ENCODE results near the gene TTC3. TPM values are rescaled to one million over a fixed set of nuclear protein-coding genes. Genes with fewer than 3 reads are reported as not detected.

Gene TTC3
- total and polyA plus RNA-seq, 2 of the 13 experiments (the other 11 are each of a cell fraction or from before 2014, with no cell fraction given): 55.7 to 108 TPM

GRCh38 chr21:37082856-37083528 lies 9.9 kb downstream of the TTC3 start (continued):
- TF ChIP-seq THRA (CRISPR knock-in tag; IDR thresholded peaks at IDR 0.05; ENCODE audit: borderline replicate concordance): no peak; the same call in 1 of the 2 replicates
- TF ChIP-seq HBP1 (CRISPR knock-in tag; IDR thresholded peaks at IDR 0.05; ENCODE audit: low read depth): no peak
- peak; percentile 44; the same call in 1 of the 2 replicates for TF ChIP-seq IRF2 (CRISPR knock-in tag; IDR thresholded peaks at IDR 0.05)
- TF ChIP-seq, protein P1, sequence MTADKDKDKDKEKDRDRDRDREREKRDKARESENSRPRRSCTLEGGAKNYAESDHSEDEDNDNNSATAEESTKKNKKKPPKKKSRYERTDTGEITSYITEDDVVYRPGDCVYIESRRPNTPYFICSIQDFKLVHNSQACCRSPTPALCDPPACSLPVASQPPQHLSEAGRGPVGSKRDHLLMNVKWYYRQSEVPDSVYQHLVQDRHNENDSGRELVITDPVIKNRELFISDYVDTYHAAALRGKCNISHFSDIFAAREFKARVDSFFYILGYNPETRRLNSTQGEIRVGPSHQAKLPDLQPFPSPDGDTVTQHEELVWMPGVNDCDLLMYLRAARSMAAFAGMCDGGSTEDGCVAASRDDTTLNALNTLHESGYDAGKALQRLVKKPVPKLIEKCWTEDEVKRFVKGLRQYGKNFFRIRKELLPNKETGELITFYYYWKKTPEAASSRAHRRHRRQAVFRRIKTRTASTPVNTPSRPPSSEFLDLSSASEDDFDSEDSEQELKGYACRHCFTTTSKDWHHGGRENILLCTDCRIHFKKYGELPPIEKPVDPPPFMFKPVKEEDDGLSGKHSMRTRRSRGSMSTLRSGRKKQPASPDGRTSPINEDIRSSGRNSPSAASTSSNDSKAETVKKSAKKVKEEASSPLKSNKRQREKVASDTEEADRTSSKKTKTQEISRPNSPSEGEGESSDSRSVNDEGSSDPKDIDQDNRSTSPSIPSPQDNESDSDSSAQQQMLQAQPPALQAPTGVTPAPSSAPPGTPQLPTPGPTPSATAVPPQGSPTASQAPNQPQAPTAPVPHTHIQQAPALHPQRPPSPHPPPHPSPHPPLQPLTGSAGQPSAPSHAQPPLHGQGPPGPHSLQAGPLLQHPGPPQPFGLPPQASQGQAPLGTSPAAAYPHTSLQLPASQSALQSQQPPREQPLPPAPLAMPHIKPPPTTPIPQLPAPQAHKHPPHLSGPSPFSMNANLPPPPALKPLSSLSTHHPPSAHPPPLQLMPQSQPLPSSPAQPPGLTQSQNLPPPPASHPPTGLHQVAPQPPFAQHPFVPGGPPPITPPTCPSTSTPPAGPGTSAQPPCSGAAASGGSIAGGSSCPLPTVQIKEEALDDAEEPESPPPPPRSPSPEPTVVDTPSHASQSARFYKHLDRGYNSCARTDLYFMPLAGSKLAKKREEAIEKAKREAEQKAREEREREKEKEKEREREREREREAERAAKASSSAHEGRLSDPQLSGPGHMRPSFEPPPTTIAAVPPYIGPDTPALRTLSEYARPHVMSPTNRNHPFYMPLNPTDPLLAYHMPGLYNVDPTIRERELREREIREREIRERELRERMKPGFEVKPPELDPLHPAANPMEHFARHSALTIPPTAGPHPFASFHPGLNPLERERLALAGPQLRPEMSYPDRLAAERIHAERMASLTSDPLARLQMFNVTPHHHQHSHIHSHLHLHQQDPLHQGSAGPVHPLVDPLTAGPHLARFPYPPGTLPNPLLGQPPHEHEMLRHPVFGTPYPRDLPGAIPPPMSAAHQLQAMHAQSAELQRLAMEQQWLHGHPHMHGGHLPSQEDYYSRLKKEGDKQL (CRISPR knock-in tag; IDR thresholded peaks at IDR 0.05; ENCODE audit: low read depth): peak; percentile 67
- TF ChIP-seq NR2F1 (CRISPR knock-in tag; IDR thresholded peaks at IDR 0.05): peak in 1 of 2 experiments; percentile 19; a peak in 1 of 4 replicates
- no peak for TF ChIP-seq ZNF160 (CRISPR knock-in tag; IDR thresholded peaks at IDR 0.05)
- peak; percentile 97; the same call in 1 of the 2 replicates for TF ChIP-seq ZBTB20 (CRISPR knock-in tag; IDR thresholded peaks at IDR 0.05; ENCODE audit: borderline replicate concordance, low read depth)
- TF ChIP-seq, protein P2, sequence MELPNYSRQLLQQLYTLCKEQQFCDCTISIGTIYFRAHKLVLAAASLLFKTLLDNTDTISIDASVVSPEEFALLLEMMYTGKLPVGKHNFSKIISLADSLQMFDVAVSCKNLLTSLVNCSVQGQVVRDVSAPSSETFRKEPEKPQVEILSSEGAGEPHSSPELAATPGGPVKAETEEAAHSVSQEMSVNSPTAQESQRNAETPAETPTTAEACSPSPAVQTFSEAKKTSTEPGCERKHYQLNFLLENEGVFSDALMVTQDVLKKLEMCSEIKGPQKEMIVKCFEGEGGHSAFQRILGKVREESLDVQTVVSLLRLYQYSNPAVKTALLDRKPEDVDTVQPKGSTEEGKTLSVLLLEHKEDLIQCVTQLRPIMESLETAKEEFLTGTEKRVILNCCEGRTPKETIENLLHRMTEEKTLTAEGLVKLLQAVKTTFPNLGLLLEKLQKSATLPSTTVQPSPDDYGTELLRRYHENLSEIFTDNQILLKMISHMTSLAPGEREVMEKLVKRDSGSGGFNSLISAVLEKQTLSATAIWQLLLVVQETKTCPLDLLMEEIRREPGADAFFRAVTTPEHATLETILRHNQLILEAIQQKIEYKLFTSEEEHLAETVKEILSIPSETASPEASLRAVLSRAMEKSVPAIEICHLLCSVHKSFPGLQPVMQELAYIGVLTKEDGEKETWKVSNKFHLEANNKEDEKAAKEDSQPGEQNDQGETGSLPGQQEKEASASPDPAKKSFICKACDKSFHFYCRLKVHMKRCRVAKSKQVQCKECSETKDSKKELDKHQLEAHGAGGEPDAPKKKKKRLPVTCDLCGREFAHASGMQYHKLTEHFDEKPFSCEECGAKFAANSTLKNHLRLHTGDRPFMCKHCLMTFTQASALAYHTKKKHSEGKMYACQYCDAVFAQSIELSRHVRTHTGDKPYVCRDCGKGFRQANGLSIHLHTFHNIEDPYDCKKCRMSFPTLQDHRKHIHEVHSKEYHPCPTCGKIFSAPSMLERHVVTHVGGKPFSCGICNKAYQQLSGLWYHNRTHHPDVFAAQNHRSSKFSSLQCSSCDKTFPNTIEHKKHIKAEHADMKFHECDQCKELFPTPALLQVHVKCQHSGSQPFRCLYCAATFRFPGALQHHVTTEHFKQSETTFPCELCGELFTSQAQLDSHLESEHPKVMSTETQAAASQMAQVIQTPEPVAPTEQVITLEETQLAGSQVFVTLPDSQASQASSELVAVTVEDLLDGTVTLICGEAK (IDR thresholded peaks at IDR 0.05): no peak
- TF ChIP-seq, protein P2 (CRISPR knock-in tag; IDR thresholded peaks at IDR 0.05): no peak

Measured in HepG2 (cell line).